ENCODE data around the gene COL12A1. TPM values are rescaled to one million over a fixed set of nuclear protein-coding genes. Genes with fewer than 3 reads are reported as not detected.

The COL12A1 gene
- total RNA-seq, 4 donors from 2014 or later = 17.2 to 30.5 (median 22.4) TPM

DNA sequence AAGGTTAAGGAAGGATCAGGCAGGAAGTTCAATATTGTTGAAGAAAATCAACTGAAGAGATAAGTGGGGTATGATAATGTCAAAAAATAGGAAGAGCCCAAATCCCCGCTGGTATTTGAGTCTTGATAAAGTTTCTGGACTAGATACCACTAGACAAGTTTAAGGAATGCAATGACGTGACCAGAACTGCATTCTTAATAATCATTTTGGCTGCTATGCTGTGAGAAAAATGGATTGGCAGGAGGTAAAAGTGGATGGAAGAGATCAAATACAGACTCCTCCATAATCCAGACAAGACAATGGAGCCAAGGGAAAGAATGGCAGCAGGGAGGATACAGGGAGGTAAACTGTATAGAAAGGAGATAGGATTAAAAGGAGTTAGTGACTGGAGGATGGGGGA, 128.2 kb downstream of the COL12A1 start:
- DNase-seq (no peak), ATAC-seq (no peak)
- in situ Hi-C loops (cut with MboI; ENCODE audit: low sequenced_read_pairs in 4 of 4) (no loop called here), intact Hi-C loops (cut with DNase I; ENCODE audit: low total_unique reads) (no loop called here)
- Histone ChIP-seq H3K4me1 (no peaks in the 10 kb centered on the region), H3K9me3 (no peaks in the 10 kb centered on the region), H3K4me3 (no peak overlapping the region), H3K27me3 (no peaks in the 10 kb centered on the region), H3K36me3 (no peaks in the 10 kb centered on the region), H3K27ac (no peak overlapping the region)
- TF ChIP-seq, protein P1, sequence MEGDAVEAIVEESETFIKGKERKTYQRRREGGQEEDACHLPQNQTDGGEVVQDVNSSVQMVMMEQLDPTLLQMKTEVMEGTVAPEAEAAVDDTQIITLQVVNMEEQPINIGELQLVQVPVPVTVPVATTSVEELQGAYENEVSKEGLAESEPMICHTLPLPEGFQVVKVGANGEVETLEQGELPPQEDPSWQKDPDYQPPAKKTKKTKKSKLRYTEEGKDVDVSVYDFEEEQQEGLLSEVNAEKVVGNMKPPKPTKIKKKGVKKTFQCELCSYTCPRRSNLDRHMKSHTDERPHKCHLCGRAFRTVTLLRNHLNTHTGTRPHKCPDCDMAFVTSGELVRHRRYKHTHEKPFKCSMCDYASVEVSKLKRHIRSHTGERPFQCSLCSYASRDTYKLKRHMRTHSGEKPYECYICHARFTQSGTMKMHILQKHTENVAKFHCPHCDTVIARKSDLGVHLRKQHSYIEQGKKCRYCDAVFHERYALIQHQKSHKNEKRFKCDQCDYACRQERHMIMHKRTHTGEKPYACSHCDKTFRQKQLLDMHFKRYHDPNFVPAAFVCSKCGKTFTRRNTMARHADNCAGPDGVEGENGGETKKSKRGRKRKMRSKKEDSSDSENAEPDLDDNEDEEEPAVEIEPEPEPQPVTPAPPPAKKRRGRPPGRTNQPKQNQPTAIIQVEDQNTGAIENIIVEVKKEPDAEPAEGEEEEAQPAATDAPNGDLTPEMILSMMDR (IDR thresholded peaks at IDR 0.05 in 4 of 5, conservative IDR thresholded peaks at IDR 0.05 in 1 of 5) = no peak
- no peak for TF ChIP-seq POLR2A (IDR thresholded peaks at IDR 0.05)

DNA sequence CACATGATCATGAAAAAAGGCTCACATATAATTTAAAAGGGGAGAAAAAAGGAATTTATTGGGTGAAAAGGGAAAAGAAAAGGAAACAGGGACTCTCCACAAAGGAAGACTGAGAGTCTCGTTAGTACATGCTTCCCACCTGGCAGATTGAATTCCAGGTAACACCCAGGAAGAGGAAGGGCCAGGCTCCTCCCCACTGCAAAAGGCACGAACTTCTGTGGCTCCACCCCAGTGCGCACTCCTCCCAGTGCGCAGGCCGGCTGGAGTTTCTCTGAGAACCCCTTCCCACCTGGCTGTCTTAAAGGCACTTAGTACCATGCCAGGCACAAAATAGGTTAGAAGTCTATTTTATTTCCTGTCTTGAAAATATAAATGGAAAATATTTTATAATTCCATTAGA, 129.8 kb downstream of the COL12A1 start:
- Histone ChIP-seq H3K27me3 (no peaks in the 10 kb centered on the region), H3K4me3 (no peak overlapping the region), H3K27ac (no peak overlapping the region), H3K36me3 (no peaks in the 10 kb centered on the region), H3K4me1 (no peaks in the 10 kb centered on the region), H3K9me3 (no peaks in the 10 kb centered on the region)
- no peak for DNase-seq
- in situ Hi-C loops (cut with MboI; ENCODE audit: low sequenced_read_pairs in 4 of 4) = no loop called here
- intact Hi-C loops (cut with DNase I; ENCODE audit: low total_unique reads) = no loop called here
- TF ChIP-seq, protein P1 (IDR thresholded peaks at IDR 0.05 in 4 of 5, conservative IDR thresholded peaks at IDR 0.05 in 1 of 5) = no peak
- no peak for TF ChIP-seq POLR2A (IDR thresholded peaks at IDR 0.05)
- ATAC-seq = no peak

DNA sequence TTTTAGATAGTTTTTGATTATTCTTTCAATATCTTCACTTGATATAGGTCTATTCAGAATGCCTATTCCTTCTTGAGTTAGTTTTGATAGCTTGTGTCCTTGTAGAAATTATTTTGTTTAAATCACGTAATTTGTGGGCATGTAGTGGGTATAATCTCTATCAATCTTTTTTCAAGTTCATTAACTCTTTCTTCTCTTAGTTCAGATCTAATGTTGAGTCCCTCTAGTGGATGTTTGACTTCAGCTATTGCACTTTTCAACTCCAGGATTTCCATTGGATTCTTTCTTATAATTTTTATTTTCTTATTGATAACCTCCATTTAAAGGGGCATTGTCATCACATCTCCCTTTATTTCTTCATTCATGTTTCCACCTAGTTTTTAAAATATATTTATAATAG, 135.6 kb downstream of the COL12A1 start:
- no peak overlapping the region for H3K27ac ChIP-seq
- H3K4me1 ChIP-seq = no peaks in the 10 kb centered on the region
- no peak for ATAC-seq
- no peaks in the 10 kb centered on the region for H3K9me3 ChIP-seq
- TF ChIP-seq, protein P1 (IDR thresholded peaks at IDR 0.05 in 4 of 5, conservative IDR thresholded peaks at IDR 0.05 in 1 of 5) = no peak
- TF ChIP-seq POLR2A (IDR thresholded peaks at IDR 0.05) = no peak
- H3K36me3 ChIP-seq = no peaks in the 10 kb centered on the region
- no peak overlapping the region for H3K4me3 ChIP-seq
- intact Hi-C loops (cut with DNase I; ENCODE audit: low total_unique reads) (no loop called here), in situ Hi-C loops (cut with MboI; ENCODE audit: low sequenced_read_pairs in 4 of 4) (no loop called here)
- DNase-seq = no peak
- no peaks in the 10 kb centered on the region for H3K27me3 ChIP-seq

DNA sequence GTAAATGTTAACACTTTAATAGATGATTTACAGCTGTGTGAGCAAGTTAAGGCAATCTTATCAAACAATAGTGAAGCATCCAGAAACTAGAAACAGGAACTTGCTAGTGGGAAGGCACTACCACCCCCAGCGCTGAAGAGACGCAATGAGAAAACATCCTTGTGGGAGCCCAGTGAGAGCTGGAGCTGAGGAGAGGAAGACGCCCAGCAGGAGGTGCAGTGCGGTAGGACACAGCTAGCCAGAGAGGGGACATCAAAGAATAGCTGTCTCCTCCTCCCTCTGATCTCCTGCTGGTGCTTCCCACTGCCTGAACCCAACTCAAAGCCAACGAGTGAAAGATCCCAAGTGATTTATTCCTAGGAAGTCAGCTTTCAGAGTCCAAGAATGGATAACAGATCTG, 140.3 kb downstream of the COL12A1 start:
- DNase-seq (no peak), ATAC-seq (no peak)
- Histone ChIP-seq H3K4me1 (no peaks in the 10 kb centered on the region), H3K27me3 (no peaks in the 10 kb centered on the region), H3K9me3 (no peaks in the 10 kb centered on the region), H3K36me3 (no peaks in the 10 kb centered on the region), H3K27ac (no peak overlapping the region), H3K4me3 (no peak overlapping the region)
- in situ Hi-C loops (cut with MboI; ENCODE audit: low sequenced_read_pairs in 4 of 4) = no loop called here
- TF ChIP-seq POLR2A (IDR thresholded peaks at IDR 0.05) = no peak
- TF ChIP-seq, protein P1 (IDR thresholded peaks at IDR 0.05 in 4 of 5, conservative IDR thresholded peaks at IDR 0.05 in 1 of 5) = no peak
- intact Hi-C loops (cut with DNase I; ENCODE audit: low total_unique reads) = no loop called here

DNA sequence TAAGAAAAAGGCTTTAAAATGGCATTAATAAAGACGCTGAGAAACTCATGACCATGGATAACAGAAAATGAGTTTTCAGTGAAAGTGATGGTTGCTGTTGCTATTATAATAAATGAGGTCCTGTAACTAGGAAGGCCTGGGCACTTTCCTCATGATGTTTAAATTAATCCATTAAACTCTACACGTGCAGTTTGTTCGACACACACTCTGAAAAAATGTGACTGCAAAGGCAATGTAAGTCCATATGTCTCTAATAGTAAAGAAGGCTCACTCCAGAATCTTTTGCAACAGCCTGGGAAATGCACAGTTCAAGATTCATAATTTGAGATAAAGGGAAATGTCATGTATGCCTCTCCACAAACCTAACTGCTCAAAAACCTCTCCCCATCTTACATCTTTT, 153.4 kb downstream of the COL12A1 start:
- in situ Hi-C loops (cut with MboI; ENCODE audit: low sequenced_read_pairs in 4 of 4) (no loop called here), intact Hi-C loops (cut with DNase I; ENCODE audit: low total_unique reads) (no loop called here)
- Histone ChIP-seq H3K27ac (no peak overlapping the region), H3K36me3 (no peaks in the 10 kb centered on the region), H3K27me3 (no peaks in the 10 kb centered on the region), H3K4me1 (no peaks in the 10 kb centered on the region), H3K4me3 (no peak overlapping the region), H3K9me3 (no peaks in the 10 kb centered on the region)
- no peak for TF ChIP-seq POLR2A (IDR thresholded peaks at IDR 0.05)
- TF ChIP-seq, protein P1 (IDR thresholded peaks at IDR 0.05 in 4 of 5, conservative IDR thresholded peaks at IDR 0.05 in 1 of 5) = no peak
- DNase-seq = no peak
- no peak for ATAC-seq

All from gastrocnemius medialis (tissue), 4 donors.